ENCODE data around the gene TMTC3.

GRCh38 chr12:88206601-88207000, 64.5 kb downstream of the TMTC3 start:
- no peak for TF ChIP-seq CTCF (conservative IDR thresholded peaks at IDR 0.05)
- no peak for TF ChIP-seq ZFX (IDR thresholded peaks at IDR 0.05)

Data from C4-2B (cell line).